ENCODE measurements around the gene RAB5B. TPM values are rescaled to one million over a fixed set of nuclear protein-coding genes. Genes with fewer than 3 reads are reported as not detected.
"Not testable (repeated sequence)": the region's sequence is repeated elsewhere in the genome, so short reads cannot be mapped to it uniquely, and the experiment has no call there.

RAB5B gene
- total RNA-seq, 4 donors from 2014 or later, result 75.5 to 84.9 (median 81.8) TPM

- no peaks in the 10 kb centered on the region for H3K27me3 ChIP-seq
- H3K4me3 ChIP-seq, result no peak overlapping the region
- ATAC-seq, result no peak
- no peak for DNase-seq
- intact Hi-C loops (cut with DNase I; ENCODE audit: low total_unique reads) (no loop called here), in situ Hi-C loops (cut with MboI; ENCODE audit: low sequenced_read_pairs in 4 of 4) (no loop called here)
- TF ChIP-seq POLR2A (IDR thresholded peaks at IDR 0.05), result no peak
- TF ChIP-seq, protein P1, sequence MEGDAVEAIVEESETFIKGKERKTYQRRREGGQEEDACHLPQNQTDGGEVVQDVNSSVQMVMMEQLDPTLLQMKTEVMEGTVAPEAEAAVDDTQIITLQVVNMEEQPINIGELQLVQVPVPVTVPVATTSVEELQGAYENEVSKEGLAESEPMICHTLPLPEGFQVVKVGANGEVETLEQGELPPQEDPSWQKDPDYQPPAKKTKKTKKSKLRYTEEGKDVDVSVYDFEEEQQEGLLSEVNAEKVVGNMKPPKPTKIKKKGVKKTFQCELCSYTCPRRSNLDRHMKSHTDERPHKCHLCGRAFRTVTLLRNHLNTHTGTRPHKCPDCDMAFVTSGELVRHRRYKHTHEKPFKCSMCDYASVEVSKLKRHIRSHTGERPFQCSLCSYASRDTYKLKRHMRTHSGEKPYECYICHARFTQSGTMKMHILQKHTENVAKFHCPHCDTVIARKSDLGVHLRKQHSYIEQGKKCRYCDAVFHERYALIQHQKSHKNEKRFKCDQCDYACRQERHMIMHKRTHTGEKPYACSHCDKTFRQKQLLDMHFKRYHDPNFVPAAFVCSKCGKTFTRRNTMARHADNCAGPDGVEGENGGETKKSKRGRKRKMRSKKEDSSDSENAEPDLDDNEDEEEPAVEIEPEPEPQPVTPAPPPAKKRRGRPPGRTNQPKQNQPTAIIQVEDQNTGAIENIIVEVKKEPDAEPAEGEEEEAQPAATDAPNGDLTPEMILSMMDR (IDR thresholded peaks at IDR 0.05 in 4 of 5, conservative IDR thresholded peaks at IDR 0.05 in 1 of 5), result no peak
- no peaks in the 10 kb centered on the region for H3K4me1 ChIP-seq
- no peaks in the 10 kb centered on the region for H3K9me3 ChIP-seq
- H3K27ac ChIP-seq, result no peak overlapping the region
- H3K36me3 ChIP-seq, result peaks cover 0 to 73% of the 10 kb centered on the region in 2 donors
These were observed 11.5 kb downstream of the RAB5B start for GRCh38 chr12:55985341-55985740.

DNA sequence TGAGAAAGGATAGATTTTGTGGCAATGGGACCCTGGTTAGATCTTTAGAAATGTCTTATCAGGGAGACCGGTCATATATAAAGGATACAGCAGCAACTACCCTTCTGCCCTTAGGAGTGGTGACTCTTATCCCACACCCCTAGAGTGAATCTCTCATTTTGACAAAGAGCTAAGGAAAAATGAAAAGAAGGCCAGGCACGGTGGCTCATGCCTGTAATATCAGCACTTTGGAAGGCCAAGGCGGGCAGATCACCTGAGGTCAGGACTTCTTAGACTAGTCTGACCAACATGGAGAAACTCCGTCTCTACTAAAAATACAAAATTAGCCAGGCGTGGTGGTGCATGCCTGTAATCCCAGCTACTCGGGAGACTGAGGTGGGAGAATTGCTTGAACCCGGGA, 12.1 kb downstream of the RAB5B start:
- DNase-seq; H3K27me3 ChIP-seq; intact Hi-C loops (cut with DNase I; ENCODE audit: low total_unique reads); in situ Hi-C loops (cut with MboI; ENCODE audit: low sequenced_read_pairs in 4 of 4); H3K9me3 ChIP-seq; H3K4me1 ChIP-seq; H3K27ac ChIP-seq; ATAC-seq; H3K4me3 ChIP-seq: not testable (repeated sequence)
- H3K36me3 ChIP-seq, result peaks cover 5 to 73% of the 10 kb centered on the region in 2 donors

- Histone ChIP-seq H3K27ac (no peak overlapping the region), H3K36me3 (peaks cover 13 to 87% of the 10 kb centered on the region in 2 donors), H3K27me3 (no peaks in the 10 kb centered on the region), H3K9me3 (no peaks in the 10 kb centered on the region), H3K4me3 (no peak overlapping the region), H3K4me1 (no peaks in the 10 kb centered on the region)
- no peak for TF ChIP-seq POLR2A (IDR thresholded peaks at IDR 0.05)
- TF ChIP-seq, protein P1 (IDR thresholded peaks at IDR 0.05 in 4 of 5, conservative IDR thresholded peaks at IDR 0.05 in 1 of 5), result no peak
- no peak for ATAC-seq
- intact Hi-C loops (cut with DNase I; ENCODE audit: low total_unique reads), result no loop called here
- no peak for DNase-seq
- in situ Hi-C loops (cut with MboI; ENCODE audit: low sequenced_read_pairs in 4 of 4), result no loop called here
These were observed 17.2 kb downstream of the RAB5B start for GRCh38 chr12:55991110-55991509.

- ATAC-seq, result no peak
- no peak for TF ChIP-seq POLR2A (IDR thresholded peaks at IDR 0.05)
- TF ChIP-seq, protein P1 (IDR thresholded peaks at IDR 0.05 in 4 of 5, conservative IDR thresholded peaks at IDR 0.05 in 1 of 5), result no peak
- DNase-seq, result no peak
- H3K36me3 ChIP-seq, result peaks cover 13 to 66% of the 10 kb centered on the region in 2 donors
- H3K4me1 ChIP-seq, result peaks cover 11 to 12% of the 10 kb centered on the region in 2 donors
- H3K27ac ChIP-seq, result no peak overlapping the region
- H3K9me3 ChIP-seq, result no peaks in the 10 kb centered on the region
- in situ Hi-C loops (cut with MboI; ENCODE audit: low sequenced_read_pairs in 4 of 4) (no loop called here), intact Hi-C loops (cut with DNase I; ENCODE audit: low total_unique reads) (no loop called here)
- no peaks in the 10 kb centered on the region for H3K27me3 ChIP-seq
- no peak overlapping the region for H3K4me3 ChIP-seq
These were observed 19.5 kb downstream of the RAB5B start for GRCh38 chr12:55993230-55993853.

DNA sequence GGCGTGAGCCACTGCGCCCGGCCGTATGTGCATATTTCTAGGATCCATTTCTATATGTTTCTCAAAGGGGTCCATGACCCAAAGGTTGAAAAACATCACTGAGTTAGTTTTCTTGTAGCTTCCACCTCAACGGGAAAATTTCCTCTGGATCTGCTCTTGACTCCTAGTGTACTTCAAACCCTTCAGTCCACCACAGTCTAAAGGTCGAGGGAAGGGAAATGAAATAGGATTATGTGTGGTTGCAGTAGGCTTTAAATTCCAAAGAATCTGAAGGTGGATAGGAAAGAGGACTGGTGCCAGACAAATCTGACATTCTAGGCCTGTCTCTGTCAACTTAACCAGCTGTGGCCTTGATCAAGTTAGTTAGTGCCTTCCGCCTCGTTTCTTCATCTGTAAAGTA, 21.5 kb downstream of the RAB5B start:
- Histone ChIP-seq H3K4me1 (peaks cover 12 to 14% of the 10 kb centered on the region in 2 donors), H3K27me3 (no peaks in the 10 kb centered on the region), H3K4me3 (no peak overlapping the region), H3K36me3 (peaks cover 13 to 47% of the 10 kb centered on the region in 2 donors), H3K27ac (no peak overlapping the region), H3K9me3 (no peaks in the 10 kb centered on the region)
- no peak for ATAC-seq
- TF ChIP-seq POLR2A (IDR thresholded peaks at IDR 0.05), result no peak
- DNase-seq, result no peak
- in situ Hi-C loops (cut with MboI; ENCODE audit: low sequenced_read_pairs in 4 of 4), result loop anchor here in 1 of 4 donors (5.0 kb wide), 1 partner anchor 47 kb away; the partner anchor contains the start of gene RPS26
- intact Hi-C loops (cut with DNase I; ENCODE audit: low total_unique reads), result loop anchor here (5.0 kb wide), 1 partner anchor 107 kb away; the partner anchor contains the start of gene PA2G4
